GM18858 (cell line): ENCODE measurements around the gene AATK.
"Not testable (repeated sequence)": the region's sequence is repeated elsewhere in the genome, so short reads cannot be mapped to it uniquely, and the experiment has no call there.

Source experiments
- ATAC-seq: cut with Tn5 transposase; IDR thresholded peaks from one replicate; pipeline ENCODE4 v1.9.1; 2021; ENCODE audit not compliant: unreplicated experiment

Gene AATK

GRCh38 chr17:81162491-81162890 lies 3.5 kb downstream of the AATK start:
- ATAC-seq = no peak

DNA sequence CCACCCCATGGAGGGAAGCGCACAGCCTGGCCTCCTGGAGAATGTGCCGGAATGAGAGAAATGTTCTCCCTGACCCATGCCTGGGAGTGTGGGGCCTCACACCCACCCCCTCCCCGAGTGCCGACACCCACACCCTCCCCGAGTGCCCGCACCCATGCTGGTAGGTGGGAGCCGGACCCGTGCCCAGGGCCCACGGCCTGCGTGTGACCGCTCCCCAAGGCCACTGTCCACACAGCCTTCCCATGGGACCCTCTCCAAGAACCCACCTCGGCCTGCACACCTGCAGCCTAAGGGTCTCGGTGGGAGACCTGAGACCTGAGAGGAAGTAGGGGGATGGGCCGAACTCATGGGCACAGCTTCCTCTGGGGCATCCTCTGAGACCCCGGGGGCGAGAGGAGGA lies 4.0 kb downstream of the AATK start:
- no peak for ATAC-seq

DNA sequence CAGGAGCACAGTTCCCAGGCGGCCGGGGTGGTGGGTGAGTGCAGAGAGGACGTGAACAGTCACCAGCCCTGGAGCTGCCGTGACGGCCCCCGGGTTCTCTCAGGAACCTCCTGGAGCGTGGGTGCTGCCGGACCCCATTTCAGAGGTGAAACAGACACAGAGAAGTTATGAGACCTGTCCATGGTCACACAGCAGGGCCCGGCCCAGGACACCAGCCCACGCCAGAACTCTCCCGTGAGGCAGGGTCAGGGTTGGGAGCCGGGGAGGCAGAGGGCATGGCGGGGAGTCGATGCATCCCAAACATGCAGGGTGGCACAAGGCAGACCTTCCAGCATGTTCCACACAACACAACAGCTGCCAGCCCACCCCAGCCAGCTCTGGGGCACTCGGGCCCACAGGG lies 4.5 kb downstream of the AATK start:
- no peak for ATAC-seq

GRCh38 chr17:81160747-81161453 lies 5.1 kb downstream of the AATK start:
- ATAC-seq = no peak

DNA sequence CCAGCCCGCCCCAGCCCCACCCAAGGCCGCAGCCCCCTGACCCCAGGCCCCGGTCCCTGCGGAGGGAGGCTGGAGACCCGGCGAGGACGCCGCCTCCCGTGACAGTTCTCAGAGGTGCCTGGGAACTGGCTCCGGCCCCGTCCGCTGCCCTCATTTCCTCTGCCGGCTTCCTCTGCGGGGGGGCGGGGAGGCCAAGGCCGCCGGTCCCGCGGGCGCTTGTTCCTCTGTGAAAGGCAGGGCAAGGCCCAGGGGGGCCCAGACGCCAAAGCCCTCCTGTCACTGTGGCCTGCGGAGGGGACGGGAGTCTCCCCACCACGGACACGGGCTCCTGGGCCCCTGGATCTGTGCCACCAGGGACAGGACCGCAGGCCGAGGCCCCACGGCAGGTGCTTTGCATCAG lies 5.7 kb downstream of the AATK start:
- ATAC-seq = no peak

DNA sequence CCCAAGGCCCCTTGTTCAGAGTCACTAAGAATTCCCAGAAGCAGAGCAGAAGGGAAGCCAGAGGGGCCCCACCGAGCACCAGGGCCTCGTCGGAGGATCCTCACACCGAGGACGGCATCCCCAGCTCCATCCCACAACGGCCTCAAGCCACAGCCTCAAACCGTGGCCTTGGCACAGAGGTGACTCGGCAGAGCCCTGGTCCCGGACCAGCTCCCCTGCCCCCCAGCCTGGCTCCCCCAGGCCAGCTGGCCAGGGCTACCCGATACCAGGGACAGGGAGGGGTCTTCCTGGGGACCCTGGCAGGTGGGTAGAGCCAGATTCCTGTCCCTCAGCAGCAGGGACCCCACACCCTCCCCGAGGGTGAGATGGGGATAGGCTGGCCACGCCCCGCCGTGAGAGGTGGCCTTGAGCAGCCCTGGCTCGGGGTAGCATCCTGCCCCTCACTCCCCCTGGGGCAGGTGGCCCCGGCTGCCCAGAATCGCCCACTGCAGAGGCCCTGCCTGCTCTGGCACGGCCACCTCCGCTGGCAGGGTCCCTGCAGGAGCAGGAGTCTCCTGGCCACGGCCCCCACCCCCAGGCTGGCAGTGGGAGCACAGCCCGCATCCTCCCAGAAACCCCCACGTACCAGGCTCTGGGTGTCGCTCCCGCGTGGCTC lies 6.3 kb downstream of the AATK start:
- ATAC-seq = no peak

DNA sequence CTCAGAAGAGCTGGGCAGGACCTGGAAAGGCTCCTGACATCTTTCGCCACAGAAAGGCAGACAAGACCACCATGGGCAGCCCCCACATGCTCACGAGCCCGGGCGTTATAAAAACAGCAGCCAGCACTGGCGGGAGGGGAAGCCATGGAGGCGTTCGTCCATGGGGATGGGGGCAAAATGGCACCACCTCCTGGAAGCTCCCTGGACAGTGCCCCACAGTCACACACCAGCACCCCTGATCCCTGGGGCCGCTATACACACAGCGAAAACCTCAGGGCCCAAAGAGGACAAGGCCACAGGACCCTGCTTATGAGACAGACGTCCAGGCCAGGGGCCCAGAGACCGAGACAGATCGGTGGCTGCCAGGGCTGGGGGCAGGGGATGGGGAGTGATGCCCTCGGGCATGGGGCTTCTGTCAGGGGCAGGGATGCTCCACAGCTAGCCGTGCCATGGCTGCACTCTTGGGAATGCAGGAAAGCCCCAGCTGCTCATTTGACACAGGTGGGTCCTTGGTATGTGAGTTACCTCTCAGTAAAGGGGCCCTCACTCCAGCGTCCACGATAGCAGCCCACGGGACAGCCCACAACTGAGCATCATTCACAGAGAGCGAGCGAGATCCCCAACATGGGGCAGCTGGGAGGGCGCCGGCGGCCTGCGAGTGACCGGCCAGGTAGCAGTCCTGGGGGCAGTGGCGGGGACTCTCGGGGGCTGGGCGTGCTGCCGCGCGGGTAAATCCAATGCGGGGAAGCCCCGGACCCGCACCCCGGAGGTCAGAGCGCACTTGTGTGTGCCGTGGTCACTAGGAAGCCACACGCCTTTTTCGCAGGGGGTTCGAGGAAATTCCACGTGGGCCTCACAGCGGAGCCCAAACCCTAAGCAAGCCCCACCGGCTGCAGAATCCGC lies 7.1 kb downstream of the AATK start:
- ATAC-seq = no peak

- ATAC-seq = no peak
Measured at GRCh38 chr17:81157848-81158687, 8.0 kb downstream of the AATK start.

DNA sequence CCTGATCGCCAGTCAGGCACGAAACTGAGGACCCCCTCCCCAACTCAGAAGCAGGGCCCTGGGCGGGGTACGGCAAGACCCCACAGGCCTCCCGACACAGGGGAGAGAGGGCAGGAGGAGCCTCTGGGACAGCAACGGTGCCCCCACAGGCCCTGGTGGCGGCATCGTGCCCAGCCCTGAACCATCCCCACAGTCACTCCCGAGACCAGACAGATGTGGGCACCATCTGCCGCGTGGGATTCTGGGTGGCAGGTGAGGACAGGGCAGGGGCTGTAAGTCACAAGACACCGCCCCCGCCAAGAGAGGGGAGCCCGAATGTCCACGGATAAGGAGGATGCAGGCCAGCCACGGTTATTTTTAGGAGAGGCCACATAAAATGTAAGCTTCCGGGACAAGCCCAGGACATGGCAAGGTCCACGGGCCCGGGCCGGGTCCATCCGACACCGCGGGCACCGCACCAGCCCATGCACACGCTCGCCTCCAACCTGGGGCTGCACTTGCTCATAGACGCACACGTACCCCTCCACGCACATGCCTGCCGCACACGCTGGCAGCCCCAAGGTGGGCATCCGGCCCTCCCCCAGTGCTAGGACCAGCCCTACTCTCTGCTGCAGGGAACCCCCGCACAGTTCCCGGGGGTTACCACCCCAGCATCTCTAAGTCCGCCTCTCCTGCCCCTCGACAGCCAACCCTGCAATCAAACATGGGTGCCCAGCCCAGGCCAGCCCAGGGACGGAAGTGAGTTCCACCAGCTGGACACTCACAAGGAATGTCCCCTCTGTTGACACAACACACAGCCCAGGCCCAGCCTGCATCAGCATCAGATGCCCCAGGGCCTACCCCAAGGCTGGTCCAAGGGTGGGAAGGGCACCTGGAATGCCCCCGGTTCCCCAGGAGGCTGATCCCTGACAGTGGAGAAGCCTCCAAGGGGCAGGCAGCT lies 8.9 kb downstream of the AATK start:
- no peak for ATAC-seq

GRCh38 chr17:81154961-81155360 lies 11.1 kb downstream of the AATK start:
- no peak for ATAC-seq

DNA sequence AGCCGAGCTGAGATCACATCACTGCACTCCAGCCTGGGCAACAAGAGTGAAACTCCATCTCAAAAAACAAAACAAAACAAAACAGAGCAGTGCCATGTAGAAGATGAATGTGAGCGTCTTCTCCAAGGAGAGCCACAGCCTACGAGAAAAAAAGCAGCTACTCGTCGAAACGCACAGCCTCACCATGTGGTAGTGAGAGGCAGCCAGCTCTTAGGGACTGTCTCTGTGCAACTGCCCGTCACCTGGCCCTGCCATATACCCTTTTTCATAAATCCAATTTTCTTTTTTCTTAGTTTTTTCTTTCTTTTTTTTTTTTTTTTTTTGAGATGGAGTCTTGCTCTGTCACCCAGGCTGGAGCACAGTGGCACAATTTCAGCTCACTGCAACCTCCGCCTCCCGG lies 12.0 kb downstream of the AATK start:
- ATAC-seq = not testable (repeated sequence)

DNA sequence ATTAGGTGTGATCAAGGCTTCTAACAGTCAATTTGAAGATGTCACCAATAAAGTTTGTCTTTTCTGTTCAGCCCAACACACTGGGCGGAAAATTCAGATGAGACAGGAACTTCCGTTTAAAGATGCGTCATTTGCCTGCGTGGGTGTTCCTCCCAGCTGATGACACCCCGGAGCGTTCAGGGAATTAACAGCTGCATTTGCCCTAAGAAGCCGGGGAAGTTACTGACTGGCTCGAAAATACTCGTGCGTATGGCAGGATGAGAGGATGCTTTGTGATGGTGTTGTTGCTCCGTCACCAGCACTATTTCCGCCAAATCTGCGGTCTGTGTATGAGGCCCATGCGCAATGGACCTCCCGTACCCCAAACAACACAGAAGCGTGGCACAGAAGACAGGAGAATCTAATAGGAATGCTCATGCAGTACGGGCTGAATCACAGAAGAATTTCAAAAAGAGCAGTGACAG lies 12.6 kb downstream of the AATK start:
- no peak for ATAC-seq

DNA sequence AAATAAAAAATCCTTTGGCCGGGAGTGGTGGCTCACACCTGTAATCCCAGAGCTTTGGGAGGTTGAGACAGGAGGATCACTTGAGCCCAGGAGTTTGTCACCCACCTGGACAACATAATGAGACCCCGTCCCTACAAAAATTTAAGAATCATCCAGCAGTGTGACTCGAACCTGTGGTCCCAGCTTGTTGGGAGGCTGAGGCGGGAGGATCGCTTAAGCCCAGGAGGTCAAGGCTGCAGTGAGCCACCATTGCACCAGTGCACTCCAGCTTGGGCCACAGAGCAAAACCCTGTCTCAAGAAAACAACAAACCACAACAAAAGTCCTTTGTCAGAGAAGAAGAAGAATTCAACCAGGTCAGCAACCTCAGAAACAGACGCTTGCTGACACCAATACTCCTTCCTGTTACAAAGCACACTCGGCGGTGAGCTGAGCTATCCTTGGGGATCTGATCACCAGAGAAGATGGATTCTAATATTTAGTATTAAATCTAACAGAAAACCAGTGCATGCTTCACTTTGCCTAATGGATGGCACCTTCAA lies 13.7 kb downstream of the AATK start:
- no peak for ATAC-seq

- ATAC-seq = no peak
Measured at GRCh38 chr17:81151278-81151677, 14.7 kb downstream of the AATK start.

GRCh38 chr17:81150377-81151077 lies 15.5 kb downstream of the AATK start:
- ATAC-seq = no peak

GRCh38 chr17:81148986-81149533 lies 17.0 kb downstream of the AATK start:
- no peak for ATAC-seq

DNA sequence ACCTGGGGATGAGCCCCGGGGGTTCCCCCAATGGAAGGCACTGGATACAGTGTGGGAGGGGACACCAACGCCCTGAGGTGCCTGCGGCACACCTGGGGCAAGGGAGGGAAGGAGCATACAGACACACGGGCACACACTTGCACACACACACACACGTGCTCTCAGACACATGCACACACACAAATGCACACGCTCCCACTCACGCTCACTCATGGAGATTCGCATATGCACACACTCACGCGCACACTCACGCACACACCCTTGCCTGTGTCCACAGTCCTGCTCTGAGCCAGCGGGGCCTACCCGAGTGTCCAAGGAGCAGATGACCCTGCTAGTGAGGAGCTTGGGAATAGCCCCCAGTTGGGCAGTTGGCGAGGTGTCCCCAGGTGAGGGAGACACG lies 17.4 kb downstream of the AATK start:
- no peak for ATAC-seq

- no peak for ATAC-seq
Measured at GRCh38 chr17:81147701-81148100, 18.3 kb downstream of the AATK start.

- not testable (repeated sequence) for ATAC-seq
Measured at GRCh38 chr17:81146208-81146607, 19.8 kb downstream of the AATK start.
